ENCODE results near the gene GARIN5A.

The GARIN5A gene

GRCh38 chr19:50432221-50433028 lies 44.2 kb downstream of the GARIN5A start, which contains the start of gene MYBPC2:
Gene MYBPC2 (plus strand): TSS chr19:50432892. CDS start chr19:50432954, 62 bp downstream.
- DNase-seq, result no peak

- no peak for DNase-seq
Measured at GRCh38 chr19:50431343-50432220, 45.1 kb downstream of the GARIN5A start.

- no peak for DNase-seq
Measured at GRCh38 chr19:50430888-50431342, 45.7 kb downstream of the GARIN5A start.

GRCh38 chr19:50428772-50429463 lies 47.7 kb downstream of the GARIN5A start:
- no peak for DNase-seq

- peak; percentile 47 for DNase-seq
Measured at GRCh38 chr19:50427997-50428425, 48.6 kb downstream of the GARIN5A start.

GRCh38 chr19:50427318-50427925 lies 49.2 kb downstream of the GARIN5A start:
- DNase-seq, result no peak

DNA sequence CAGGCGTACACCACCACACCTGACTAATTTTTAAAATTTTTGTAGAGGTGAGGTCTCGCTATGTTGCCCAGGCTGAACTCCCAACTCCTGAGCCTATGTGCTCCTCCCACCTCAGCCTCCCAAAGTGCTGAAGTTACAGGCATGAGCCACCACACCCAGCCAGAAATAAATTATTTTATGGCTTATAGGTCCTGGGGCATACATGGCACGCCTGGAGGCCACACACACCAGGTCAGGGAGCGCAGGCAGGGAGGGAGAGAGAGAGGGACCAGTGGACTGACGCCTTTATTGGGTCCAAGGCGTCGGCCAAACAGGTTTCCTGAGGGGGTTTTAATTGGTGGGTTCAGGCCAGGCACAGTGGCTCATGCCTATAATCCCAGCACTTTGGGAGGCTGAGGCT lies 51.1 kb downstream of the GARIN5A start:
- DNase-seq, result no peak

DNA sequence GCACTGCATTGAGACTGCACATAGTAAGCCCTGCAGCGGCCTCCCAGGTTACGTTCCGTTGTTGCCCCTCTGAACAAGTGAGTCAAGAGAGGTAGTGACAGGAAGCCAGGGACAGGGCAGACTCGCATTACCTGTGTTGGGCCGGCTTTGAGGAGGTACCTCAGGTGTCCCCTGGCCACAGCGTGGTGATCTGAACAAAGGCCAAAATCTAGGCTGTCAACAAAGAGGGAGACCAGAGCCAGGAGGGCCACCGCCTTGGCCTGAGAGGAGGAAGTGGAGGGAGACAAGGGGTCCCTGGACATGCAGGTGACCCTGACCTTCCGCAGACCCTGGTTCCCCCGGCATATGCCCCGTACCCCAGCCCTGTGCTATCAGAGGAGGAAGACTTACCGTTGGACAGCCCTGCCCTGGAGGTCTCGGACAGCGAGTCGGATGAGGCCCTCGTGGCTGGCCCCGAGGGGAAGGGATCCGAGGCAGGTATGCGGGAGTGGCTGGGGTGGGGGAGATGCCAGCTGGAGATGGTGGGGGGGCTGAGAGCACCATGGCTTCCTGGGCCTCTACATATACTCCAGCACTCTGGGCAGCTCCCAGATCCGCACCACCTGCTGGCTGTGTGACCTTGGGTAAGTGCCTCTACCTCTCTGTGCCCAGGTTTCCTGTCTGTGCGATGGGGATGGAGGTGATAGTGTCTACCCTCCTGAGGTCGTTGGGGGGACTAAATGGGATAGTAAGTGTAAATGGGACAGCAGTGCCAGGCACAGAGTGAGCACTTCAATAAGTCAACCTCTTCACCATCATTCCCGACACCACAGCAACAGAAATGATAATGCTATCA lies 53.2 kb downstream of the GARIN5A start:
- DNase-seq, result no peak

DNA sequence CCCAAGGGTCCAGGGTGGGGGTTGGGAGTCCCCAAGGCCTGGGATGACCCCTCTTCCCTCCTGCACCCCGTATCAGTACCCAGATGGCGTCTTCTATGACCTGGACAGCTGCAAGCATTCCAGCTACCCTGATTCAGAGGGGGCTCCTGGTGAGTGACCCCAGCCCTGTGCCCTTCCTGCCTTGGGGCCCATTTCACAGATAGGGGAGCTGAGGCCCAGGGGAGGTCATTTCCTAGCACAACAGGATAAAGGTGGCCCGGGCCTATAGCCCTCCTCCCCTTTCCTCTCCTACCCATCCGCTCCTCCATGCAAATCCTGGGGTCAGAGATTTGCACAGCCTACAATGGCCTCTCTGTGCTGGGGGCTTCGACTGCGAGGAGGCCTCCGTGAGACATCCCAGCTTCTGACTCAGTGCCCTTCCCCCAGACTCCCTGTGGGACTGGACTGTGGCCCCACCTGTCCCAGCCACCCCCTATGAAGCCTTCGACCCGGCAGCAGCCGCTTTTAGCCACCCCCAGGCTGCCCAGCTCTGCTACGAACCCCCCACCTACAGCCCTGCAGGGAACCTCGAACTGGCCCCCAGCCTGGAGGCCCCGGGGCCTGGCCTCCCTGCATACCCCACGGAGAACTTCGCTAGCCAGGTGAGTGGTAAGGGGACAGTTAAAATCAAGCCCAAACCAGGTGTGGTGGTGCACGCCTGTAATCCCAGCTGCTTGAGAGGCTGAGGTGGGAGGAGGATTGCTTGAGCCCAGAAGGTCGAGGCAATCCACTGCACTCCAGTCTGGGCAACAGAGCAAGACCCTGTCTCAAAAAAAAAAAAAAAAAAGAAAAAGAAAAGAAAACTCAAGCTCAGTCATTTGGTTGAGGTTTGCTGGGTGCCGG lies 54.0 kb downstream of the GARIN5A start:
- DNase-seq, result no peak

GRCh38 chr19:50420808-50421207 lies 55.8 kb downstream of the GARIN5A start:
- no peak for DNase-seq

DNA sequence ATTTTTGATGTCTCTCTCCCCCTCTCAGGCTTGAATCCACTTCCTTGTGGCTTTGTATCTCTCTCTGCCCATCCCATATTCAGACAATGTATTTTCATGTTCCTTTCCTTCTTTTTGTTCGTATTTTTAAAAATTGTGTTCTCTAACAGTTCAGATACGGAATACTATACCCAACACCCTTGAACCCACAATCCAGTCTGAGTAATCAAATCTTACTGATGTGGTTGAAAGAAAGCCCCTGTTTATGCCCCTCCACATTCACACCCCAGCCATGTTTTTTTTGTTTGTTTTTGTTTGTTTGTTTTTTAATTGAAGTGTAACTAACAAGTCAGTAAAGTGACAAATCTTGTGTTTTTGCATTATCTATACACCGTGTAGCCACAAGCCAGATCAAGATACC lies 56.5 kb downstream of the GARIN5A start:
- DNase-seq, result no peak

DNA sequence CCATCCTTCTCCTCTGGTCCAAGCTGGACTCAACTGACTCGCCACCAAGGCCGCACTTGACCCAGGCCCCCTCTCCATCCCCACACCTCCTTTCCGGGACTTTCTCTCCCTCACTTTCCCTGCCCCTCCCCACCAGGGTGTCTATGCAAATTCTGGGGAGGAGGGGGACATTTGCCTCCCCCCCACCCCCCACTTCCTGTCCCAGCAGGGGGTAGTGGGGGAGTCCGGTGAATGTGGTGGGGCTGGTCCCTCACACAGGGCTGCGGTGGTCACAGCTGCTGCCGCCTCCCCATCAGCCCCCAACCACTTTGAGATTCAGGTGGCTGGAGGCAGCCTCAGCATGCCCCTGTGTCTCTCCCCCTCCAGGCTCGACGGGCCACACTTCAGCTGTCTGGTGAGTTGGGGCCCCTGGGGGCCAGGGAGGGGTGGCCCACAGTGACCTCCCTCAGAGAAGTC lies 57.0 kb downstream of the GARIN5A start:
- DNase-seq, result no peak

DNA sequence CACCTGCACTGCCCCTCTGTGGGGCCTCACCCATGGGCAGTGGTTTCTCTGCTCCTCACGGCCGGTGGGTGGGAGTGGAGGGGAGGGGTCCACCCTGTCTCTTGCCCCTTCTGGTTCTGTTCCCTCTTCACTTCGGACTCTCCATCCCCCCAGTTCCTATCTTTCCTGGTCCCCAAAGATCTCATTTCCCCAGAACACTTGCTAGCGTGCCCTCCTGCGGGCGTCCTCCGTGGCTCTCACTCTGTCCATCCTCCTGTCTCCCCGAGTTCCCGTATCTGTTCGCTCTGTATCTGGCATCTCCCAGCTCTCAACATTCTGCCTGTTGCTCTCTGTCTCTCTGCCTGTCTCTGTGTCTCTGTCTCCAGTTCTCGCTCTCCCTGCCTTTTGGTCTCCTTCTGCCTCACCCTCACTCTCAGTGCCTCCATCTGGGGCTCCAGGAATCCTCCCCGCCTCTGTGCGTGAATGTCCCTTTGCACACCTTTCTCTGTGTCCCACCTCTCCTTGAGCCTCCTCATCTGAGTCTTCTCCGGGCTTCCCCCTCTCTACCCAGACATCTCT lies 57.5 kb downstream of the GARIN5A start:
- no peak for DNase-seq

DNA sequence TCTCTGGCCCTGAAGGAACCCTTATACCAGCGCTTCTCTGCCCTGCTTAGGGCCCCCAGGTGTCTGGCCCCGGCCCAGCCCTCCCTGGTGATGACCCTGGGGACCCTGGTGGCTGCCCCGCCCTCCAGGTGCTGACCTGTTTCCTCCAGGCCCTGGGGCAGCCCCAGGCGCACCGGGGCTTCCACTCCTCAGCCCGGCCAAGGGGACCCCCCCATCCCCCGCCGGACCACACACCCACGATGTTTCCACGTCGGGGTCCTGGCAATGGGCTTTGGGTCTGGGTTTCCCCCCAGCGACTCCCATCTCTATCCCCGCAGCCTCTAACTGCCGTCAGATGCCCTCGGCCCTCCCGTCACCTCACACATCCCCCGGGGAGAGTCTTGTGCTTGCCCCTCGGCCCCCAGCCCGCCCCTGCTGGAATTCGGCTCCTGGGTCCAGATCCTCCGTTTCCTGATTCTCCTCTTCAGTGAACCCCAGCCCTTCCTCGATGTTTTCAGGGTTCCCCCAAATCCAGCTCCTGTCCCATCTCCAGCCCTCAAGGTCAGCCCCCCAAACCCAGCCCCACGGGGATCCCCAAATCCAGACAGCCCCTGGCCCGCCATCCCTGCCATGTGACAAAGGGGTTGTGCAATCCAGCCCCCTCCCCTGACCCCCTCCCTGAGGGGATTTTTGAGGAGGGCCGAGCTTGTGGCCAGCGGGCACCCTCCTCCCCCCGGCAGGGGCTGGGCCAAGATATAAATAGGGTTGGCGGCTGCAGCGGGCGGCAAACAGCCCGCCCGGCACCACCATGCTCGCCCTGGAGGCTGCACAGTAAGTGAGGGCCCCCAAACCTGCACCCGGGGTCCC lies 58.2 kb downstream of the GARIN5A start, which contains the start of gene SPIB:
SPIB (plus strand) TSS at position 763 of the 846 bp plus-strand sequence; CDS start at position 788, 25 bp downstream.
- DNase-seq, result no peak

DNA sequence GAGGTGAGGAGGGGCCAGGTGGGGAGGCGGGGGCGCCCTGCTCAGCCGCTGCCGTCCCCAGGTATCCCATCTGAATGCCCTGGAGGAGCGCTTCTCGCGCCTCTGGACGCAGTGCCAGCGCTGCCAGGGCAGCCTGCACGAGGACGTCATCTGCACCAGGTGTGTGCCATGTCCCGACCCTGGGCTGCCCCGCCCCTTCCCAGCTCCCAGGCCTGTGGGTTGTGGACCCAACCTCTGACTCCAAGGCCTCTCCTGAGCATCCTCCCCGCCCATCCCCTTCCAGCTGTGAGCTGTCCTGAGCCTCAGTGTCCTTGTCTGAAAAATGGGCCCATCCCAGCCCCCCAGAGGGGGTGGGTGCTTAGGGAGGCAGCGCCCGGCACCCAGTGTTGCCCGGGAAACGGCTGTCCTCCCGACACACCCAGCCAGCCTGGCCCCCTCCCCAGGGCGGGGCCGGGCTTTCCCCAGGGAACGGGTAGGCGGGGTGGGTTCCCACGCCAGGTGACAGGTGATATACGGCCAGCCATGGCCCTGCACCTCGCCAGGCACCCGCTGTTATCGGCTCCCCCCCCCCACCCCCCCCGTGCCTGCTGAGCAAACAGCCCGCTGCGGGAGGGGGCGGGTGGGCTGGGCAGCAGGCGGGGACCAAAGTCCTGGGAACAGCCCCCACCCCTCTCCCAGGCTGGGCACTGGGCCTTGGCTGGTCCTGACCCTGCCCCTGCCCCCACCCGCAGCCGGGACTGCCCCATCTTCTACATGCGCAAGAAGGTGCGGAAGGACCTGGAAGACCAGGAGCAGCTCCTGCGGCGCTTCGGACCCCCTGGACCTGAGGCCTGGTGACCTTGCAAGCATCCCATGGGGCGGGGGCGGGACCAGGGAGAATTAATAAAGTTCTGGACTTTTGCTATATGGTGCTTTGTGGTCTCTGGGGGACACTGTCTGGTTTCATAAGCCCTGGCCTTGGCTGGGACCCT lies 59.3 kb downstream of the GARIN5A start:
- DNase-seq, result no peak

All from SIG-M5 (cell line).